AG09309 (cell line): ENCODE data around the gene CDK8.
A peak's percentile ranks its signal among the peaks of the same experiment; 100 is the strongest.

Experiments used
- DNase-seq: peaks from one replicate; pipeline ENCODE4 v3.0.0-alpha.2; 2010; ENCODE audit warnings: low read depth
- H3K4me3 ChIP-seq: 2 replicates; pipeline ENCODE4 v1.5.1; 2011; ENCODE audit warnings: mild to moderate bottlenecking, low read depth, low read length, moderate library complexity; ENCODE audit not compliant: control insufficient read depth
- CTCF ChIP-seq: IDR thresholded peaks from 2 replicates; pipeline ENCODE4 v1.5.1; 2011; ENCODE audit warnings: mild to moderate bottlenecking, low read depth, low read length, inconsistent platforms; ENCODE audit not compliant: insufficient read depth, control insufficient read depth; ENCODE audit errors: missing control alignments

CDK8 gene

DNA sequence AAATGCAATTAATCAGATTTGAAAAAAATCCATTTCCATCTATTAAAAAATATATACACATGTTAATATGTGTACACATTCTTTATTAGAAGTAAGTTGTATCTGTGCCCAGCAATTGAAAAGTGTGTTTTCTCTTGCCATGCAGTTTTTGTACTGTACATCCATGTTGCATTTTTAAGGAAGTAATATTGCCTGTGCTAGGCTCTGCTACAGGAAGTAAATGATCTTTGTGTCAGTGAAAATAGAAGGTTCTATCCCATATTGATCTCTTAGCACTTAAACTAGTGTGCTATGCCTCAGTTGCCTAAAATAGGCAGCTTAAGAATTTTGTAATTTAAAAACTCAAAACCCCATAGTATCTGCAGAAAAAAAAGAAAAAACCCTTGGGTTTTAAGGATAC is 122.5 kb downstream of the CDK8 start:
- no peak for TF ChIP-seq CTCF
- no peak for DNase-seq

DNA sequence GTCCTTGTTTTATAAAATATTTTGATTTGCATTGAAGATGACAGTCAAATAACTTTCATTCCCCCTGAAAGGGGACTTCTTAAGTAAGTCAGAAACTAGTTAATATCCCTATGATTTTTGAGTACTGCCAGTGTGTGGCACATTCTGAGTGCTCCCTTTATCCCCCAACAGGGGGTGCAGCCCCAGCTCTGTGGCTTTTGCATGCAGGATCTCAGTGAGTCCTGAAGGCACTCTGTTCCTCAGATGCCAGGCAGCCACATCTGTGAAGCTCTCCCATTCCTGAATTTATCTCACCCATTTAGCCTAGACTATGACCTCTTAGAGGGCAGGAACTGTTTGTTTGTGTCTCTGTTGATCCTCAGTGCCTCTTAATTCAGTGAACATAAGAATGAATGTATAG is 123.1 kb downstream of the CDK8 start:
- TF ChIP-seq CTCF = peak; percentile 42
- no peak overlapping the region for H3K4me3 ChIP-seq
- DNase-seq = no peak

More for the DNA sequence above, 122.5 kb downstream of the CDK8 start:
- no peak overlapping the region for H3K4me3 ChIP-seq

GRCh38 chr13:26378116-26378515 is 124.2 kb downstream of the CDK8 start:
- H3K4me3 ChIP-seq = no peak overlapping the region
- TF ChIP-seq CTCF = no peak
- no peak for DNase-seq

DNA sequence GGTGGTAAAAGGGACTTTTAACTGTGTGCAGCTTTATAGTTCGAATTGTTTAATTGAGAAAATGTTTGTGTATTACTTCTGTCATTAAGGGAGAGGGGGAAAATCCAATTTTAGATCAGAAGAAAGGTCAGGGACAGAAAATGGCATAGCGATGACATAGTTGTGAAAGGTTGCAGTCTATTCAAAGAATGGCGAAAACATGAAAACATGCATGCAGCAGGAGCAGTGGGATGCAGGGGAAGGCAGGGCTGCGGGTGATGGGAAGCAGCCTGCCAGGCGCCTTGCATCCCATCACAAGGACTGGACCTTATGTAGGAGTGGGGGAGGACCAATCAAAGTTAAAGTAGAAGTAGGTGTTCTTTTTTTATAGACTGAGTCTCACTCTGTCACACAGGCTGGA is 125.9 kb downstream of the CDK8 start:
- DNase-seq = no peak
- no peak overlapping the region for H3K4me3 ChIP-seq
- TF ChIP-seq CTCF = no peak

DNA sequence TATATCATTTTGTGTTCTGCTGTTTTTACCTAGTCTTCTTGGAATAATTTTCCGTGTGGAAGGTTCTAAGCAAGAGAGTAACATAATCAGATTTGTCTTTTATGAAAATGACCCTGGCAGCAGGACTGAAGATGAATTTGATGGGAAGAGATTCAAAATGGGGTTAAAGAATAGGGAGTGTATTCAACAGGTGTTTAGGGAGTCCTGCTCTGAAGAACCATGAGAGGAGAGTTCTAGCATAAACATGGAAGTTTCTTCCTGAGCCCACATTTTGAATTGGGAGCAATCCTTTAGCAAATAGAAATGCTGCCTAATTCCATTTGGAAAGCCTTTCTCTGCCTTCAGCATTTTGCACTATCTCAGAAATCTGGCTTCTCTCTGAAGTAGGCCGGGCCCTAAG is 127.0 kb downstream of the CDK8 start:
- no peak for DNase-seq
- no peak for TF ChIP-seq CTCF

GRCh38 chr13:26382366-26382765 is 128.4 kb downstream of the CDK8 start:
- no peak for TF ChIP-seq CTCF
- DNase-seq = no peak
- H3K4me3 ChIP-seq = no peak overlapping the region

More for the DNA sequence above, 127.0 kb downstream of the CDK8 start:
- H3K4me3 ChIP-seq = no peak overlapping the region

DNA sequence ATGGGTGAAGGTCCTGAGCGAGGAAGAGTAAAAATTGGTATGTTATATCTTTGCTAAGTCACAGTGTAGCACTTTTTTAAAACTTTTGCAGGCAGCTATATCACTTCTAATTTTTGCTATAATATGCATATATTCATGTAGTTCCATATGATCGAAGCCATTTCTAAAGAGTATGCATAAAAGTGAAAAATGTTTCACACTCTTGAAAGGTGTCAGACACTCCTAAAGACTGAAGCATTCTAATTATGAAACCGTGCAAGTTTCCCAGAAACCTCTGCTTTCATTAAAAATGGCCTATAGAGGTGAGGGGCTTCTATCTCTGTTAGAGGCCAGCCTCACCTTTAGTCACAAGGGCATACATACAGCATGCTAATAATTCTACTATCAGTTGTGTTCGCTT is 128.9 kb downstream of the CDK8 start:
- no peak for DNase-seq
- TF ChIP-seq CTCF = no peak
- H3K4me3 ChIP-seq = no peak overlapping the region
